Epithelial cell of esophagus (primary cell): ENCODE results near the gene COL18A1.

Source experiments
- DNase-seq: peaks from one replicate; pipeline ENCODE4 v3.0.0; 2010; ENCODE audit warnings: low read depth
- H3K4me3 ChIP-seq: 2 replicates; pipeline ENCODE4 v1.5.1; 2011; ENCODE audit warnings: mild to moderate bottlenecking, low read length, control low read depth
- CTCF ChIP-seq: IDR thresholded peaks from 2 replicates; pipeline ENCODE4 v1.5.1; 2011; ENCODE audit warnings: low read depth, mild to moderate bottlenecking, low read length, control low read depth, inconsistent platforms; ENCODE audit not compliant: insufficient read depth; ENCODE audit errors: missing control alignments

COL18A1 gene

GRCh38 chr21:45521241-45521640 is 116.3 kb downstream of the COL18A1 start:
- TF ChIP-seq CTCF, result no peak
- no peak overlapping the region for H3K4me3 ChIP-seq
- DNase-seq, result no peak

DNA sequence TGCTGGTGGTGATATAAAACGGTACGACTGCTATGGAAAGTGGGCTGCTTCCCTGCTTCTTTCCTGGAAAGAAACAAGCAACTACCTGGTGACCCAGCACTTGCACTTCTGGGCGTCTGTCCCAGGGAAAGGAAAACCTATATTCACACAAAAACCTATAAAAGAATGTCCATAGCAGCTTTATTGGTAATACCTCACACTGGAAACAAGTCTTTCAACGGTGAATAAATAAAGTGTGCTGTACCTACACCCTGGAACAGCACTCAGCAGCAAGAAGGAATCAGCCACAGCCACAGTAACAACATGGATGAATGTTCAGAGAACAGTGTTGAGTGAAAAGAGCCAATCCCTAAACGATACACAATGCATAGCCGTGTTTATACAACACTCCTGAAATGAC is 117.4 kb downstream of the COL18A1 start:
- H3K4me3 ChIP-seq, result no peak overlapping the region
- TF ChIP-seq CTCF, result no peak
- DNase-seq, result no peak

DNA sequence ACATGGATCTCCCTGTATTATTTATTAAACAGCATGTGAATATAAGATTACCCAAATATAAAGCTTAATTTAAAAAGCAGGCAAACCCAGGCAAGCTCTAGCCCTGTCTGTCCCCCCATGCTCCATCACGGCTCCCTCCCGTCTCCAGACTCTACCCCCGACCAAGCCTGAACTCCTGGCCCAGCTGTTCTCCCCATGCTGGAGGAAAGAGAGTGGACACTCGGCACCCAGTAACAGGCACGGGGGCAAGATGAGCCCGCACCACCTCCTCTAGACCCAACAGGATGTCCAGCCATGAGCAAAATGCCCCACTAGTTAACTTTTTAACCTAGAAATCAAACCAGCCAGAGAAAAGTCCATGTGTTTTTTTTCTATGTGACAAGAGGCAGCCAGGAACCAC is 118.0 kb downstream of the COL18A1 start:
- TF ChIP-seq CTCF, result no peak
- no peak overlapping the region for H3K4me3 ChIP-seq
- no peak for DNase-seq

- no peak overlapping the region for H3K4me3 ChIP-seq
- no peak for DNase-seq
- no peak for TF ChIP-seq CTCF
Measured at GRCh38 chr21:45523411-45524101, 118.6 kb downstream of the COL18A1 start.

DNA sequence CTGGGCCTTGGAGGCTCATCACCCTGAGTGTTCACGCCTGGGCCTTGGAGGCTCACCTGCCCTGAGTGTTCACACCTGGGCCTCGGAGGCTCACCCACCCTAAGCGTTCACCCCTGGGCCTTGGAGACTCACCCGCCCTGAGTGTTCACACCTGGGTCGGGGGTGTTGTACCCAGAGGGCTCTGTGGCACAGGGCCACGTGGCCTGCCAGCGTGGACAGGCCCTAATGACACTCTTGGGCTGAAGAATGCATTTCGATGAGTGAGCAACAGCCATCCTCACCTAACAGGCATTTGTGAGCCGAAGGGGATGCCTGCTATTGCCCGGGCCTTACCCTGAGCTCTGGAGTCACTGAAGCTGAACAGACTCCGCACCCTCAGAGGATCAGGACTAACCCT is 119.8 kb downstream of the COL18A1 start:
- H3K4me3 ChIP-seq, result no peak overlapping the region
- DNase-seq, result no peak
- TF ChIP-seq CTCF, result no peak

DNA sequence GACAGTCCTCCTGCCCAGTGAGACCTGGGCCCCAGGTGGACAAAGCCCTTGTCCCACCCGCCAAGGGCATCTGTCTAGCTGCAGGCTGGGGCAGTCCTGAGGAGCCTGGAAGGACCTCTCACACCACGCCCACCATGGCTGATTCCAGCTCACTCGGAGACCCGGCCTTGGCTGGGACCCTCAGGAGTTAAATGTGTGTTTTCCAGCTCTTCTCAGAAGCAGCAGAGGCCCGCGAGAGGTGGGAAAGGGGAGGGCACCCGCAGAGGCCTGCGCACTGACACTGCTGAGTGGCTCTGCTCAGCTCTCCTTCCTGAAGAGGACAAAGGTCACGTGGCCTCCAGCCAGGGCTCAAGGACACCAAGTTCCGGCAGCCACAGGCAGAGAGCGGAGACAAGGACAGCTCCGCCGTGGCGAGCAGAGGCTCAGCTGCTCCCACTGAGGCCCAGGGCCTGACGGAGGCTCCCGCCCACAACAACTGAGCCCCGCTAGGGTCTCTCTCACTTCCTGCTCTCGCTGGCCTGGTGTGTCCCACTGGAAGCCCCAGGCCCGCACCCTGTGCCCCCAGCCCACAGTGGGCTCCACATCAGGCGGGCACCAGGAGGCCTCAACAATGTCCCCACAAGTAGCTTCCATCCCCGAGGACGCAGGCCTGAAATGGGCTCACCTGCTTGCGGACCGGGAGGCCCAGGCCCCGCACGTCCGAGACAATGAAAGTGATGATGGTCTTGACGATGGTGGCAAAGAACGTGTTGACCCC is 120.4 kb downstream of the COL18A1 start:
- H3K4me3 ChIP-seq, result no peak overlapping the region
- no peak for TF ChIP-seq CTCF

More for the DNA sequence above, 120.4 kb downstream of the COL18A1 start:
- no peak for DNase-seq
